ENCODE results near the gene CD2BP2.

Gene CD2BP2

GRCh38 chr16:30376461-30376902 is 21.4 kb upstream of the CD2BP2 start:
- Histone ChIP-seq H3K27me3 (ENCODE audit: control insufficient read depth, insufficient read depth, low read length) (no peaks in the 10 kb centered on the region), H3K4me1 (ENCODE audit: control insufficient read depth, insufficient read depth, low read length) (no peaks in the 10 kb centered on the region), H3K4me3 (ENCODE audit: low read depth, low read length) (no peak overlapping the region), H3K9ac (ENCODE audit: low read depth, low read length) (no peak overlapping the region), H3K36me3 (ENCODE audit: control insufficient read depth, insufficient read depth, low read length) (no peaks in the 10 kb centered on the region), H3K9me3 (ENCODE audit: control insufficient read depth, insufficient read depth, low read length) (no peaks in the 10 kb centered on the region)

GRCh38 chr16:30375864-30376263 is 20.8 kb upstream of the CD2BP2 start:
- no peaks in the 10 kb centered on the region for H3K9me3 ChIP-seq (ENCODE audit: control insufficient read depth, insufficient read depth, low read length)
- no peaks in the 10 kb centered on the region for H3K4me1 ChIP-seq (ENCODE audit: control insufficient read depth, insufficient read depth, low read length)
- no peaks in the 10 kb centered on the region for H3K36me3 ChIP-seq (ENCODE audit: control insufficient read depth, insufficient read depth, low read length)
- H3K27me3 ChIP-seq (ENCODE audit: control insufficient read depth, insufficient read depth, low read length), result no peaks in the 10 kb centered on the region
- no peak overlapping the region for H3K4me3 ChIP-seq (ENCODE audit: low read depth, low read length)
- H3K9ac ChIP-seq (ENCODE audit: low read depth, low read length), result no peak overlapping the region

- no peaks in the 10 kb centered on the region for H3K4me1 ChIP-seq (ENCODE audit: control insufficient read depth, insufficient read depth, low read length)
- H3K4me3 ChIP-seq (ENCODE audit: low read depth, low read length), result no peak within 1 kb of the TSS
- H3K9ac ChIP-seq (ENCODE audit: low read depth, low read length), result no peak within 1 kb of the TSS
- no peaks in the 10 kb centered on the region for H3K27me3 ChIP-seq (ENCODE audit: control insufficient read depth, insufficient read depth, low read length)
- no peaks in the 10 kb centered on the region for H3K36me3 ChIP-seq (ENCODE audit: control insufficient read depth, insufficient read depth, low read length)
- H3K9me3 ChIP-seq (ENCODE audit: control insufficient read depth, insufficient read depth, low read length), result no peaks in the 10 kb centered on the region
Observed at GRCh38 chr16:30374538-30374937, 19.4 kb upstream of the CD2BP2 start, which contains the start of gene MYL11. MYL11 (plus strand) TSS chr16:30374802; CDS start chr16:30374858, 56 bp downstream.

GRCh38 chr16:30372725-30373124 is 17.6 kb upstream of the CD2BP2 start:
- Histone ChIP-seq H3K36me3 (ENCODE audit: control insufficient read depth, insufficient read depth, low read length) (no peaks in the 10 kb centered on the region), H3K9ac (ENCODE audit: low read depth, low read length) (no peak overlapping the region), H3K27me3 (ENCODE audit: control insufficient read depth, insufficient read depth, low read length) (no peaks in the 10 kb centered on the region), H3K4me1 (ENCODE audit: control insufficient read depth, insufficient read depth, low read length) (no peaks in the 10 kb centered on the region), H3K9me3 (ENCODE audit: control insufficient read depth, insufficient read depth, low read length) (no peaks in the 10 kb centered on the region), H3K4me3 (ENCODE audit: low read depth, low read length) (no peak overlapping the region)

GRCh38 chr16:30372038-30372712 is 17.1 kb upstream of the CD2BP2 start:
- Histone ChIP-seq H3K9ac (ENCODE audit: low read depth, low read length) (no peak overlapping the region), H3K4me3 (ENCODE audit: low read depth, low read length) (no peak overlapping the region)

GRCh38 chr16:30371248-30371816 is 16.2 kb upstream of the CD2BP2 start:
- Histone ChIP-seq H3K9me3 (ENCODE audit: control insufficient read depth, insufficient read depth, low read length) (no peaks in the 10 kb centered on the region), H3K4me3 (ENCODE audit: low read depth, low read length) (peak overlapping the region; percentile 50), H3K27me3 (ENCODE audit: control insufficient read depth, insufficient read depth, low read length) (no peaks in the 10 kb centered on the region), H3K36me3 (ENCODE audit: control insufficient read depth, insufficient read depth, low read length) (no peaks in the 10 kb centered on the region), H3K9ac (ENCODE audit: low read depth, low read length) (no peak overlapping the region), H3K4me1 (ENCODE audit: control insufficient read depth, insufficient read depth, low read length) (no peaks in the 10 kb centered on the region)

More at GRCh38 chr16:30372038-30372712, 17.1 kb upstream of the CD2BP2 start:
- Histone ChIP-seq H3K27me3 (ENCODE audit: control insufficient read depth, insufficient read depth, low read length) (no peaks in the 10 kb centered on the region), H3K36me3 (ENCODE audit: control insufficient read depth, insufficient read depth, low read length) (no peaks in the 10 kb centered on the region), H3K4me1 (ENCODE audit: control insufficient read depth, insufficient read depth, low read length) (no peaks in the 10 kb centered on the region), H3K9me3 (ENCODE audit: control insufficient read depth, insufficient read depth, low read length) (no peaks in the 10 kb centered on the region)

- Histone ChIP-seq H3K36me3 (ENCODE audit: control insufficient read depth, insufficient read depth, low read length) (no peaks in the 10 kb centered on the region), H3K27me3 (ENCODE audit: control insufficient read depth, insufficient read depth, low read length) (no peaks in the 10 kb centered on the region), H3K4me1 (ENCODE audit: control insufficient read depth, insufficient read depth, low read length) (no peaks in the 10 kb centered on the region), H3K4me3 (ENCODE audit: low read depth, low read length) (peak within 1 kb of the TSS; percentile 79), H3K9ac (ENCODE audit: low read depth, low read length) (no peak within 1 kb of the TSS), H3K9me3 (ENCODE audit: control insufficient read depth, insufficient read depth, low read length) (no peaks in the 10 kb centered on the region)
Observed at GRCh38 chr16:30370456-30371247, 15.5 kb upstream of the CD2BP2 start, which contains the start of gene TBC1D10B. TBC1D10B (minus strand) TSS chr16:30370494; CDS start chr16:30370183, 311 bp downstream.

GRCh38 chr16:30369938-30370455 is 14.9 kb upstream of the CD2BP2 start:
- Histone ChIP-seq H3K36me3 (ENCODE audit: control insufficient read depth, insufficient read depth, low read length) (no peaks in the 10 kb centered on the region), H3K9me3 (ENCODE audit: control insufficient read depth, insufficient read depth, low read length) (no peaks in the 10 kb centered on the region), H3K9ac (ENCODE audit: low read depth, low read length) (no peak overlapping the region), H3K4me3 (ENCODE audit: low read depth, low read length) (peak overlapping the region; percentile 79), H3K4me1 (ENCODE audit: control insufficient read depth, insufficient read depth, low read length) (no peaks in the 10 kb centered on the region), H3K27me3 (ENCODE audit: control insufficient read depth, insufficient read depth, low read length) (no peaks in the 10 kb centered on the region)

GRCh38 chr16:30369091-30369937 is 14.2 kb upstream of the CD2BP2 start:
- H3K9me3 ChIP-seq (ENCODE audit: control insufficient read depth, insufficient read depth, low read length), result no peaks in the 10 kb centered on the region
- no peaks in the 10 kb centered on the region for H3K36me3 ChIP-seq (ENCODE audit: control insufficient read depth, insufficient read depth, low read length)
- H3K4me1 ChIP-seq (ENCODE audit: control insufficient read depth, insufficient read depth, low read length), result no peaks in the 10 kb centered on the region
- H3K4me3 ChIP-seq (ENCODE audit: low read depth, low read length), result peak overlapping the region; percentile 79
- no peaks in the 10 kb centered on the region for H3K27me3 ChIP-seq (ENCODE audit: control insufficient read depth, insufficient read depth, low read length)
- peak overlapping the region; percentile 47 for H3K9ac ChIP-seq (ENCODE audit: low read depth, low read length)

- H3K27me3 ChIP-seq (ENCODE audit: control insufficient read depth, insufficient read depth, low read length), result no peaks in the 10 kb centered on the region
- H3K9me3 ChIP-seq (ENCODE audit: control insufficient read depth, insufficient read depth, low read length), result no peaks in the 10 kb centered on the region
- H3K4me1 ChIP-seq (ENCODE audit: control insufficient read depth, insufficient read depth, low read length), result no peaks in the 10 kb centered on the region
- no peak overlapping the region for H3K9ac ChIP-seq (ENCODE audit: low read depth, low read length)
- peak overlapping the region; percentile 79 for H3K4me3 ChIP-seq (ENCODE audit: low read depth, low read length)
- no peaks in the 10 kb centered on the region for H3K36me3 ChIP-seq (ENCODE audit: control insufficient read depth, insufficient read depth, low read length)
Observed at GRCh38 chr16:30368792-30369090, 13.6 kb upstream of the CD2BP2 start.

GRCh38 chr16:30368122-30368791 is 13.1 kb upstream of the CD2BP2 start:
- no peaks in the 10 kb centered on the region for H3K27me3 ChIP-seq (ENCODE audit: control insufficient read depth, insufficient read depth, low read length)
- H3K9me3 ChIP-seq (ENCODE audit: control insufficient read depth, insufficient read depth, low read length), result no peaks in the 10 kb centered on the region
- H3K4me1 ChIP-seq (ENCODE audit: control insufficient read depth, insufficient read depth, low read length), result no peaks in the 10 kb centered on the region
- H3K4me3 ChIP-seq (ENCODE audit: low read depth, low read length), result peak overlapping the region; percentile 79
- H3K36me3 ChIP-seq (ENCODE audit: control insufficient read depth, insufficient read depth, low read length), result no peaks in the 10 kb centered on the region
- H3K9ac ChIP-seq (ENCODE audit: low read depth, low read length), result no peak overlapping the region

Data from iPS-15b (cell line).